HG02981 (cell line): ENCODE results near the gene C15orf40.
A peak's percentile ranks its signal among the peaks of the same experiment; 100 is the strongest.
"Not testable (repeated sequence)": the region's sequence is repeated elsewhere in the genome, so short reads cannot be mapped to it uniquely, and the experiment has no call there.

Source experiments
- ATAC-seq: cut with Tn5 transposase; IDR thresholded peaks from one replicate; pipeline ENCODE4 v1.9.1; 2021; ENCODE audit warnings: mild to moderate bottlenecking, moderate library complexity; ENCODE audit not compliant: unreplicated experiment

The C15orf40 gene

DNA sequence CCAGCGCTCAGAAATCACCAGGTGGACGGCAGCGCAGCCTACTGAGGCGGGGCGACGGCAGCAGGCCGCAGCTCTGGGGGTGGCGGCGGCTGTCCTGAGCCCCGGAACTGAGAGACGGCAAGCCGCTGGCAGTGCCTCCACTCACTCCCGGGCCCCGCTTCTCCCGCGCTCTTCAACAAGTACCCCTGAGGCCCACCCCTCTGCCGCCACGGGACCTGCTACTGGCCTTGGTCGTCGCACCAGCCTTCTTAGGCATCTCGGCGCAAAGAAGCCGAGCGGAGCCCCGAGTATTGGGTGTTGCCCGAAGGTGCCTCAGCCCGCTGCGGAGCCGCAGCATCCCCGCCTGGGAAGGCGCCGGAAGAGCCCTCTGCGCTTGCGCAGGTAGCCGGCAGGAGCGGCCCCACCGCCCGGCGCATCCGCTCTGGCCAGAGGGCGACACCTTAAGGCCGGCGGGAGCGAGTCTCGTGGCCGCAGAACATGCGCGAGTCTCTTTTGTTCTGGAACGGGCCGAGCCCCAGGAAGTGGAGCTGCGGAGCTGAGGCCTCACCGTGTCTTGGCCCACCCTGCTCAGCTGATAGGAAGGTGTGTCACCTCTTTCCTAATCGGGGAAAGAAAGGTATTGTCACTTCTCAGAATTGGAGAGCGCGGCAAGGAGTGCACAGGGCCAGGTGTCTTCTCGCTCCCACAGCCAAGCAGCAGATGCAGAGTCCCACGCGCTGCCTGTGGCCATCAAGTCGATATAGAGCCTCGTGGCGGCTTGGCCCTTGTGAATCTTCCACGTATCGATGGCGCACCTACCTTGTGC, at the start of gene C15orf40:
TSS of gene C15orf40 (minus strand) at position 369 of the 805 bp plus-strand sequence. CDS start at position 337, 32 bp downstream.
- ATAC-seq, result peak; percentile 82

DNA sequence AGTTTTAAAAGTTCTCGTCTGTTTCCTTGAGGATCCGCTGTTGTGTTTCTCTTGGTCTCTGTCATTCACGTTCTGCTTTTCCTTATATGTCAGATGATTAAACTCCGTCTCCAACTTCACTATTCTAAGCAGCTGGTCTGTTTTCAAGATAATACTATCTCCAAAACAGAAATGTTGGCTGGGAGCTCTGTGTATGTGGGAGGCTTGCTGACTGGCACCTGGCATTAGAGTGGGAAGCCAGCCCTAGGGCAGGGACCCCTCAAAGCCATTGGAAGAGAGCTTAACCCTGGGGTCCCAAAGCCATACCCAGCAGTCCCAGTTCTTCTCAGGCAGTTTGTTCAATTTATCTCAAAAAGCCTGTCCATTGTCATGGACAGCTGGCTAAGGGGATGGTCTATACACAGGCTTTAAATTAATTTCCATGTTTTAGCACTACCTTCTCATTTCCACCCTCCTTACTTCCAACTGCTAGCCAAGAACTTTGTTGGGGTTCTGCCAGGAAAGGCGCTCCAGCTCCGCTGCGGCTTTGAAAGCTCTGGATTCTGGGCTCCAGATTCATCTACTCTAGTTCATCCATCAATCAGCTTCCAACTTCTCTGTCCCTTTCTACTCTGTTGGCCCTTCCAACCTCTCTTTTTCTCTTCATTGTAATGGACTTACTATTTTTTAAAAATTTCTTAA, 46.4 kb upstream of the C15orf40 start:
- no peak for ATAC-seq

GRCh38 chr15:83057002-83057401, 45.6 kb upstream of the C15orf40 start:
- ATAC-seq, result no peak

GRCh38 chr15:83053151-83053550, 41.7 kb upstream of the C15orf40 start:
- no peak for ATAC-seq

- ATAC-seq, result no peak
These were observed 35.2 kb upstream of the C15orf40 start for GRCh38 chr15:83046558-83047127.

DNA sequence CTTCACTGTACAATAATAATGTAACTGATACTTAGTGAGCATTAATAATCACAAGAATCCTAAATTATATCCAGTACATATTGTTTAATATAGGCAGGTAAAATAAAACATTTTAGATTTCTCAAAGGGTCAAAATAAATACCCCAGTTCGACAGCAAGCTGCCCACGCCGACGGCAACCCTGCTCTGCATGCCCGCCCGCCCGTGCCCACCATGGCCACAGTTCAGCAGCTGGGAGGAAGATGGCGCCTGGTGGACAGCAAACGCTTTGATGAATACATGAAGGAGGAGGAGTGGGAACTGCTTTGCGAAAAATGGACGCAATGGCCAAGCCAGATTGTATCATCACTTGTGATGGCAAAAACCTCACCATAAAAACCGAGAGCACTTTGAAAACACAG, 32.7 kb upstream of the C15orf40 start:
- ATAC-seq, result no peak

GRCh38 chr15:83039206-83039605, 27.8 kb upstream of the C15orf40 start:
- ATAC-seq, result no peak

DNA sequence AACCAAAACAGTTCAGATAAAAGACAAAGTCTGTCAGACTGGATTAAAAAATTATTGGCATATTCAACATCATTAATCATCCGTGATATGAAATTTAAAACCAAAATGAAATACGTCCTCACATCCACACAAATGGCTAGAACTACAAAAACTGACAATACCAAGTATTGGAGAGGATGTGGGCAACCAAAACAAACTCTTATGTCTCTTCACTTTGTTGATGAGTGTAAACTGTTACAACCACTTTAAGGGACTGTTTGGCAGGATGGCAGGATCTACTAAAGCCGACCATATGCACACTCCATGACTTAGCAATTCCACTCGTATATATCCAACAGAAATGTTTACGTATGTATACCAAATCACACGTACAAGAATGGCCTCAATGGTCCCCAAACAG, 24.8 kb upstream of the C15orf40 start:
- ATAC-seq, result no peak

DNA sequence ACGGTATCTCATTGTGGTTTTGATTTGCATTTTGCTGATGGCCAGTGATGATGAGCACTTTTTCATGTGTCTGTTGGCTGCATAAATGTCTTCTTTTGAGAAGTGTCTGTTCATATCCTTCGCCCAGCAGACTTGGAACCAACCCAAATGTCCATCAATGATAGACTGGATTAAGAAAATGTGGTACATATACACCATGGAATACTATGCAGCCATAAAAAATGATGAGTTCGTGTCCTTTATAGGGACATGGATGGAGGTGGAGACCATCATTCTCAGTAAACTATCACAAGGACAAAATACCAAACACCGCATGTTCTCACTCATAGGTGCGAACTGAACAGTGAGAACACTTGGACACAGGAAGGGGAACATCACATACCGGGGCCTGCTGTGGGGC, 19.8 kb upstream of the C15orf40 start:
- ATAC-seq, result not testable (repeated sequence)

GRCh38 chr15:83030021-83030420, 18.6 kb upstream of the C15orf40 start:
- no peak for ATAC-seq

DNA sequence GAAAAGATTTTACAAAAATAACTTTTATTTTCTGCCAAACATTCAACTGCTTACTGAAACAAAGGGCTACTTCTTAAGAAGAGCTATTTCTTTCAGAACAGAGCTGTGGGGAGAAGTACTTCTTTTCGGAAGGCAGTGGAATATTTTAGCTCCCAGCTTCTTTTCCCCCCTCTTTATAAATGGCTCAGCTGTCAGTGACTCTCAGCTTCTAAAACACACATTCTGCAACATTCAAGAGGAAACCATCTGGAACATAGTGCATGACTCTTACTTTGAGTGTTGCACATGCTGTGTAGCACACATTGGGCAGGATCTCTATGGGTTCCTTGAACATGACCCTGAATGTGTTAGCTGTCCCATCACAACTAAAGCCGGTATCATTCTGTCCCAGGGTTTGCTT, 7.0 kb upstream of the C15orf40 start:
- no peak for ATAC-seq

GRCh38 chr15:83016906-83017305, 5.5 kb upstream of the C15orf40 start:
- ATAC-seq, result no peak

DNA sequence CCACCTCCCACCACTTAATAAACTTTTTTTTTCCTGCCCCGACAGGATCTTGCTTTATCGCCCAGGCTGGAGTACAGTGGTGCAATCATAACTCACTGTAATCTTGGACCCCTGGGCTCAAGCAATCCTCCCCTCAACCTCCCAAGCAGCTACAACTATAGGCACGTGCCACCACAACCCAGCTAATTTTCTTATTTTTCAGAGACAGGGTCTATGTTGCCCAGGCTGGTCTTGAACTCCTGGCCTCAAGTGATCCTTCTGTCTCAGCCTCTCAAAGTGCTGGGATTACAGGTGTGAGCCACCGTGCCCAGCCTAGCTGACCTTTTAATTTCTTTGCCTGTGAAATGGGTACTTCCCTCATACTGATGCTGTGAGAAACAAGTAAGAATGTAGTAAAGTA, 3.9 kb upstream of the C15orf40 start:
- ATAC-seq, result no peak

GRCh38 chr15:83014205-83014653, 2.8 kb upstream of the C15orf40 start:
- no peak for ATAC-seq

- ATAC-seq, result no peak
These were observed 1.2 kb upstream of the C15orf40 start for GRCh38 chr15:83012636-83013035.

DNA sequence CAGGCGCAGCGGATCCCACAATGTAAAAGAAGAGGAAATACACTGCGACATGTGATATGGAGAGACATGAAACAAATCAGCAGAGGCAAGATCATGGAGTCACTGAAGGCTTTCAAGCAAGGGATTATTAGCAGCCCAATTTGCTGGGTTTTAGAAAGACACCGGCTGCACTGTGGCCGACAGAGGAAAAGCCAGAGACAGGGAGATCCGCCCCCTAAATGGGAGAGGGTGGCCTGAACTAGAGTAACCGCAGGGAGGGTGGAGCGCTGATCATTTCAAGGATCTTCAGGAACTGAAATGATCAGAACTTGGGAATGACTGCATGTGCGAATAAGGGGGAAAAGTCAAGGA, 612 bp upstream of the C15orf40 start:
- no peak for ATAC-seq

- peak; percentile 66 for ATAC-seq
These were observed 649 bp downstream of the C15orf40 start for GRCh38 chr15:83010709-83011270.

DNA sequence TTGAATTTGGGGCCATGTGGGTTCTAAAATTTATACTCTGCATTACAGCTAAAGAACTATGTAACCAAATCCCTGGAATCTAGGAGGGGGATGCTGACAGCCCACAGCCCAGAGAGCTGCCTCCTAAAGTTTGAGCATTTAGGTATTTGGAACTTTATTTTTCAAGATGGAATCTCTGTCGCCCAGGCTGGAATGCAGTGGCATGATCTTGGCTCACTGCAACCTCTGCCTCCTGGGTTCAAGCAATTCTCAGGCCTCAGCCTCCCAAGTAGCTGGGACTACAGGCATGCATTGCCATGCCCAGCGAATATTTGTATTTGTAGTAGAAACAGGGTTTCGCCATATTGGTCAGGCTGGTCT, 10.8 kb downstream of the C15orf40 start:
- ATAC-seq, result not testable (repeated sequence)

- ATAC-seq, result peak; percentile 77
These were observed 11.4 kb downstream of the C15orf40 start for GRCh38 chr15:82999905-83000671.

DNA sequence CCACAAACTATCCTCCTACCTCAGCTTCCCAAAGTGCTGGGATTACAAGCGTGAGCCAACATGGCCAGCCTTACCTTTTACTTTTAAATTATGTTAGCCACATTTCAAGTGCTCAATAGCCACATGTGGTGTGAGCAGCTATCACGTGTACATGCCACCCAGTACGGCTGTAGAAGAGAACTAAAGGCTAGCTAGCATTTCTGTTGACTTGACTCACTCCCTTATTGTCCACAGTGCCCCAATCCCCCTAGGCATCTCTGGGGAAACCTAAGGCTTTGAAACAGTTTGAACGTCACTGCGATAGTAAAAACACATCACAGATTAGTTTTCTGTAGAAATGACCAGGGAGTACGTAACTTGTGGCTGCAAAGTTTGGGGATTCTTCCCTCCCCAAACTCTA, 12.0 kb downstream of the C15orf40 start:
- ATAC-seq, result no peak

- no peak for ATAC-seq
These were observed 15.5 kb downstream of the C15orf40 start for GRCh38 chr15:82995938-82996337.
